KMS-11 (cell line): Measurements from ENCODE around the gene ILK.

Experiments
- H2AFZ ChIP-seq: fragments of 200-600 bp; sonication (generic); 2 replicates; pipeline ENCODE4 v1.6.1; 2016; ENCODE audit warnings: antibody characterized with exemption, mixed run types, low read depth
- H3K27ac ChIP-seq: fragments of 200-600 bp; sonication (generic); 2 replicates; pipeline ENCODE4 v1.6.1; 2016; ENCODE audit warnings: mild to moderate bottlenecking, mixed run types
- H3K27me3 ChIP-seq: fragments of 200-600 bp; sonication (generic); 2 replicates; pipeline ENCODE4 v1.6.1; 2017; ENCODE audit warnings: mild to moderate bottlenecking, low read depth, mixed run types, moderate library complexity; ENCODE audit not compliant: insufficient read depth
- H3K36me3 ChIP-seq: fragments of 200-600 bp; sonication (generic); 2 replicates; pipeline ENCODE4 v1.6.1; 2017; ENCODE audit warnings: mild to moderate bottlenecking, mixed run types; ENCODE audit not compliant: insufficient read depth
- H3K4me1 ChIP-seq: fragments of 200-600 bp; sonication (generic); 2 replicates; pipeline ENCODE4 v1.6.1; 2016; ENCODE audit warnings: mild to moderate bottlenecking, low read depth, mixed run types; ENCODE audit not compliant: poor library complexity, severe bottlenecking
- H3K4me2 ChIP-seq: fragments of 200-600 bp; sonication (generic); 2 replicates; pipeline ENCODE4 v1.7.0; 2016; ENCODE audit warnings: mild to moderate bottlenecking, mixed run types
- H3K4me3 ChIP-seq: fragments of 200-600 bp; sonication (generic); IDR thresholded peaks from 2 replicates; pipeline ENCODE4 v1.6.1; 2017; ENCODE audit warnings: low read depth, low read length, mixed read lengths; ENCODE audit not compliant: insufficient read depth
- H3K79me2 ChIP-seq: fragments of 200-600 bp; sonication (generic); 2 replicates; pipeline ENCODE4 v1.6.1; 2016; ENCODE audit warnings: low read depth, mixed run types; ENCODE audit not compliant: insufficient read depth
- H3K9ac ChIP-seq: fragments of 200-600 bp; sonication (generic); 2 replicates; pipeline ENCODE4 v1.6.1; 2016; ENCODE audit warnings: mild to moderate bottlenecking, mixed run types
- H4K20me1 ChIP-seq: fragments of 200-600 bp; sonication (generic); 2 replicates; pipeline ENCODE4 v1.6.1; 2016; ENCODE audit warnings: mild to moderate bottlenecking, mixed run types; ENCODE audit not compliant: insufficient read depth
- CTCF ChIP-seq: fragments of 200-600 bp; sonication (generic); conservative IDR thresholded peaks from 2 replicates; pipeline ENCODE4 v1.6.1; 2017; ENCODE audit warnings: low read depth, mild to moderate bottlenecking, antibody characterized with exemption, low read length, moderate library complexity, mixed read lengths

ILK gene

GRCh38 chr11:6638429-6638828 lies 34.9 kb downstream of the ILK start:
- Histone ChIP-seq H3K4me1 (no peaks in the 10 kb centered on the region), H3K4me3 (no peak overlapping the region), H3K9ac (no peak overlapping the region), H4K20me1 (no peaks in the 10 kb centered on the region), H3K27me3 (no peaks in the 10 kb centered on the region), H3K4me2 (no peak overlapping the region), H3K27ac (no peak overlapping the region), H3K79me2 (no peaks in the 10 kb centered on the region), H3K36me3 (no peaks in the 10 kb centered on the region), H2AFZ (no peak overlapping the region)
- no peak for TF ChIP-seq CTCF

- no peaks in the 10 kb centered on the region for H3K36me3 ChIP-seq
- no peak for TF ChIP-seq CTCF
These were observed 36.7 kb downstream of the ILK start for GRCh38 chr11:6640036-6640984.

GRCh38 chr11:6640985-6641701 lies 37.6 kb downstream of the ILK start:
- H3K4me2 ChIP-seq: no peak overlapping the region
- H3K27me3 ChIP-seq: no peaks in the 10 kb centered on the region
- H3K27ac ChIP-seq: no peak overlapping the region
- H3K9ac ChIP-seq: no peak overlapping the region
- no peak for TF ChIP-seq CTCF
- H3K79me2 ChIP-seq: no peaks in the 10 kb centered on the region
- no peak overlapping the region for H3K4me3 ChIP-seq
- H2AFZ ChIP-seq: no peak overlapping the region
- H3K4me1 ChIP-seq: no peaks in the 10 kb centered on the region
- no peaks in the 10 kb centered on the region for H4K20me1 ChIP-seq
- no peaks in the 10 kb centered on the region for H3K36me3 ChIP-seq

More at GRCh38 chr11:6640036-6640984, 36.7 kb downstream of the ILK start:
- Histone ChIP-seq H3K27ac (no peak overlapping the region), H3K4me2 (no peak overlapping the region), H3K9ac (no peak overlapping the region), H3K79me2 (no peaks in the 10 kb centered on the region), H3K4me3 (no peak overlapping the region), H3K27me3 (no peaks in the 10 kb centered on the region), H3K4me1 (no peaks in the 10 kb centered on the region), H4K20me1 (no peaks in the 10 kb centered on the region), H2AFZ (no peak overlapping the region)

GRCh38 chr11:6642957-6643356 lies 39.4 kb downstream of the ILK start:
- Histone ChIP-seq H3K4me2 (no peak overlapping the region), H3K79me2 (no peaks in the 10 kb centered on the region), H4K20me1 (no peaks in the 10 kb centered on the region), H3K36me3 (no peaks in the 10 kb centered on the region), H3K4me3 (no peak overlapping the region), H3K4me1 (no peaks in the 10 kb centered on the region), H3K9ac (no peak overlapping the region), H3K27me3 (no peaks in the 10 kb centered on the region), H3K27ac (no peak overlapping the region), H2AFZ (no peak overlapping the region)
- TF ChIP-seq CTCF: no peak
